HG03460 (cell line): ENCODE data around the gene CRADD.

Source experiments
- ATAC-seq: cut with Tn5 transposase; IDR thresholded peaks from one replicate; pipeline ENCODE4 v1.9.1; 2021; ENCODE audit not compliant: unreplicated experiment

The CRADD gene

DNA sequence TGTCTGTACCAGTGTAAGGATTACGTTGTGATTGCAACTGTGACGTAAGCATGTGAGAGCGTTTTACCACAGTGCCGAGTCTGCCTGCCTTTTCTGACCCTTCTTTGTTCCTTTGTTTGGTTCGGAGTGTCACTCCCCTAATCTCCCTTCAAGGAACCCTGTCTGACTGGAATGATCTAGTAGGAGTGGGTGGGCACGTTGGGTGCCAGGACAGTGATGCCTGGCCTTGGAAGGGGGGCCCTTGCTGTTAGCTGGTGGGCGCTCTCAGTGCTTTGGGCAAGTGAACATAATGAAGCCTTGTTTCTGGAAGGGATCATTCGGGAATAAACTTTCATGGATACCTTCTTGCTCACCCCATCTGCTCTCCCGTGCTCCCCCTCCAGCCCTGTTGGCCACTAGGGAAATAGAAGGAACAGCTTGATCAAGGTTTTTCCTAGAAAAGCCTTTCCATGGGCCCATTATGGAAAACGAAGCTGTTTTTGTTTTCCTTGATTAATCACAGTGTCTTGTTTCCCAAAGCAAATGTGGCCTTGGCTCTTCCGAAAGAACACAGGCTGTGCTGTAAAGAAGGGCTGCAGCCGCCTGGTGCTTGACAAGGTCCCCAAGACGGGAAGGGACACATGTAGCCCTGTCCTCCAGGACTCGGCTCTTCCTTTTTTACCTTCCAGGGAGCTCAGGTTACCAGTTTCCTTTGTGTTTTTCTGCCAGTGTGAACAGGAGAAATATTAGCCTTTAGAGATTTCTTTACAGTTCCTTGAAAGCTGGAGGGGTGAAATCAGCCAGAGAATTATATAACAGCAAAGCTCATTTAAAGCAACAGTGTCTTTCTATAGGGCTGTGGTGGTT lies 215.5 kb downstream of the CRADD start:
- no peak for ATAC-seq

DNA sequence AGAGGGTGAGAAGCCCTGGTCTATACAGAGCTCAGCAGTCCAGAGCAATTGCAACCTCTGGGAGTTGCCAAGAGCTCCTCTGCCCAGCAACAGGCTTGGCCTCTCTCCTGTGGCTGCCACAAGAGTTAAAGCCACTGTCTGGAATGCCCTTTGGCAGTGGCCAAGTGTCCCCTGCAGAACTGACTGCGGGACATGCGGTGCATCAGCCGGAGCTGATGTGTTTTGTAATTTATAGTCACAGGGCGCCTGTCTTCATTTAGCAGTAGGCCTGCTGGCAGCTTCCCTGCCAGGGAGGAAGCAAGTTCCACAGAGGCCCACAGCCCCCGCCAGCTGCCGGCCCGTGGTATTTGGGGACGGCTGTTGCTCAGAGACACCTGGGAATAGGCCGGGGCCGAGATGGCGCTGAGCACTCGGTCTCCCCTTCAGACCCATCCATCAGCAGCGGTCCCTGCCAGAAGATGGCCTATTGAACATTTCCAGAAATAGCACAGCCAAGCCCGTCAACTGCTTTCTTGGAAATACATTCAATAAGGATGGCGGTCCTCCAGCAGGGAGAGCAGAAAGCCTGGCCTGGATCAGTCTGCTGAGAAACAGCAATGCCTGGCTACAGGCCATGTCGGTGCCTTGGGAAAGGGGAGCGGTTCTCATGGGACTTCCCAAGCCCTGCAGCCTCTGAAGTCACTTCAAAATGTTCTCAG lies 217.4 kb downstream of the CRADD start:
- no peak for ATAC-seq

DNA sequence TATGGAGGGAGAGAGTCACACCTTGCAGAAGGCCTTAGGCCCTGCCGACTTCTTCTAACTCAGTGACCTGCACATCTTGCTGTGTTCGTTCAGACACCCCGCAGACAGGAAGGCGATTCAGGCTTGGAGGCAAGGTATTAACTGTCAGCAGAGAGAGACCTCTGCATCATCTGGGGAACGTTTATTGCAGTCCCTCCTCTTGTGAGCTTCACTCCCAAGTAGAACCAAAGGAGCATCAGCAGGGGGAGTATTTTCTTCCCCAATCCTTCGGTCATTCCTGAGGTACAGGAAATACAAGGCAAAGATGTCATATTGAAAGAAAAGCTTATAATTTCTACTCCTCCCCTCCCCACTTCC lies 217.9 kb downstream of the CRADD start:
- no peak for ATAC-seq

DNA sequence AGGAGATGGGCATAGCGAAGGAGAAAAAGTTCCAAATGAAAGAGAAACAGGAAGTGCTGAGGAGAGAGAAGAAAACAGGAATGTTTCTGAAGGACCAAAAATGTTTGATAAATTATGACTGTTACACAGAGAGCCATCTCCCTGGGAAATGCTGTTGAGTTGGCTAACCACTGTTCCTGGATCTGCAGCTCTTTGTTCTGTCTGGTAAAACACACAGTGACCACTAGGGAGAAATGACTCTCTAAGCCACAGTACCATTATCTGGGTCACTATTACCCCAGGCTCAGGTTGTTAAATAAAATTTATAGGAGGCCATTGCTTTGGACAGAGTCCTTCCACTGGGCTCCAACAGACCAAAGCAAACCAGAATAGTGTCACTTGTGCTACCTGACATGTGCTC lies 219.3 kb downstream of the CRADD start:
- no peak for ATAC-seq

DNA sequence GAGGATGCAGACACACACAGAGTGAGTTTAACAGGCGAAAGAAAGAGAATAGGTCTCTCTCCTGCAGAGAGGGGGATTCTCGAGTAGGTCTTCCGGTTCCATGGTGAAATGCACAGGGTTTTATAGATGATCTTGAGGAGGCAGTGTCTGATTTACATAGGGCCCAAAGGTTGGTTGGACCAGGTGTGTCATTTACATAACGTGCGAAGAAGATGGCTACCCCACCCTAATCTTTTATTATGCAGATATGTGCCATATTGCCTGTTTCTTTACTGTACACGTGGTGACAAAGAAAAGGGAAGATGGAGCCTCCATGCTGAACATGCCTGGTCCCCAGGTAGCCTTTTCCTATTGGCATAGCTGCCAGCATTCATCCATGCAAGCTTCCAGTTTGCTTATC lies 219.8 kb downstream of the CRADD start:
- ATAC-seq = no peak

DNA sequence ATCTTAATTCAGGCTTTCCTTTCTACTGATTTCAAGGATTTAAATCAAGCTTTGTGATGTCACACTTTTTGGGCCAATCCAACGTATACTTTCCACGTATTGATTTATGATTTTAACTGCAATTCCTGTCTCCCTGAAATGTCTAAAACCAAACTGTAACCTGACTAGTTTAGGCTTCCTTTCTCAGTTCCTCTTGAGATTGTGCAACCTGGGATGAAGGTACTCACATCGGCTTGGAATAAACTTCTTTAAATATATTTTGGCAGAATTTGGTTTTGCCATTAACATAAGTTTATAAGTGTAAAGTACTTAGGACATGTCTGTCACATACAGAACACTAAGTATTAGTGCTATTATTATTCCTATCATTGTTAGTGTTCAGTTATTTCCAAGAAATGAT lies 224.6 kb downstream of the CRADD start:
- no peak for ATAC-seq

DNA sequence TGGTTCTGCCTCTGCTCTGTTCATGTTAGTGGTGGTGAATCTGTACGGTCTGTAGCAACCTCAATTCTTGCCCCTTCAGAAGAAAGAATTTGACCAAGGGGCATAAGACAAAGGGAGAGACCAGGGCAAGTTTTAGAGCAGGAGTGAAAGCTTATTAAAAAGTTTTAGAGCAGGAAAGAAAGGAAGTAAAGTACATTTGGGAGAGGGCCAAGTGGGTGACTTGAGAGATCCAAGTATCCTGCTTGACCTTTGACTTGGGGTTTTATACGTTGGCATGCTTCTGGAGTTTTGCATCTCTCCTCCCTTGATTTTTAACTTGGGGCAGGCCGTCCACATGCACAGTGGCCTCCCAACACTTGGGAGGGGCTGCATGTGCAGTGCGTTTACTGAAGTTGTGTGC lies 225.0 kb downstream of the CRADD start:
- ATAC-seq = no peak

DNA sequence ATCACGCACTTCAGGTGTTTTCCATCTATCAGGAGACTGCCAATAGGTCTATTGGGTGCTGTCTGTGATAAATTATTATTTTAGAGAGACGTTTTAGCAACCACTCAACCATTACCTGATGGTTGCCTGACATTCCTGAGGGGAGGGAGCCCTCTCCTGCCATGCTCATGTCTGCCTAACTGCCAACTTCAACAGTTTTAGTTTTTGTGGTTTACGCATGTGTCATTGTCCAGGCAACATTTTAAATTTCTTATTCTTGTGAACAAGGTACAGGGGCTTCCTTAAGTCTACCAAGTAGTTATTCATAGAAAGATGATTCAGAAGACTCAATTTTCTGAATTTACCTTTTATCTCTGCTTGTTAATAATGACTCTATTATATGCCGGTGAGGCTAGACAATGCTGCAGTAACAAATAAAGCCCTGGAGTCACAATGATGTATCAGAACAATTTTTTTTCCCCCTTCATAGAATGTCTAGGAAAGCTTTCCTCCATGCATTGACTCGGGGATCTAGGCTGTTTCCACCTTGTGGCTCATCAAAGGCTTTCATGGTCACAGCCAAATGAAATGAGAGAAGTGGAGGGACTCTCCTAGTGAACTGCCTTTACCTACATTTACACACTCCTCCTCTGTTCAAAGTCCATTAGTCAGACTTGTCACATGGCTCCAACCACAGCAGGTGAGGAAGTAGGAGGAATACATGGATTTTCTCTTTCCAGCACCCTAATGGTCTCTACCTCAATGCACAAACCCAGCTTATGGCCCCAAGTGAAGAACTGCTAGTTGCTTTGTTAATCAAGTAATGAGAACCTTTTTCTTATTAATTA lies 225.8 kb downstream of the CRADD start:
- ATAC-seq = no peak

DNA sequence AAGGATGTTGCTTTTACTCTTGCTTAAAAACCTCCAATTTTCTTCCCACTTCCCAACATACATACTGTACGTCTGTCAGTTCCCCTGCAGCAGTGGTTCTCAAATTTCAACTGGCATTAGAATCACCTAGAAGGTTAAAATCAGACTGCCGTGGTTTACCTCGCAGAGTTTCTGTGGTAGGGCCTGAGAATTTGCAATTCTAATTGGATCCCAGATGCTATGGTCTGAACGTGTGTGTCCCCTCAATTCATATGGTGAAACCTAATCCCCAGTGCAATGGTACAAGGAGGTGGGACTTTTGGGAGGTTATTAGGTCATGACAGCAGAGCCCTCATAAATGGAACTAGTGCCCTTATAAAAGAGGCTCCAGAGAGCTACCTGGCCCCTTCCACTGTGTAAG lies 226.9 kb downstream of the CRADD start:
- no peak for ATAC-seq

DNA sequence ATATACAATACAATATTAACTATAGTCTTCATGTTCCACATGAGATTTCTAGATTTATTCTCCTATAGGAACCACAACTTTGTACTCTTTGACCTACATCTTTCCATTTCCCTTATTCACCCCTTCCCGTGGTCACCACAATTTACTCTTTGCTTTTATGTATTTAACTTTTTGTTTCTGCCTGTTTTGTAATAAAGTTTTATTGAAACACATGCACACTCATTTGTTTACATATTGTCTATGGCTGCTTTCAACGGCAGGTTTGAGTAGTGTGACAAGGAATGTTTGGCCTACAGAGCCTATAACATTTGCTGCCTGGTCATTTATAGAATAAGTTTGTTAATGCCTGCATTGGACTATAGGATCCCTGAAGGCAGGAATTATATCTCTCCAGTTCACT lies 231.1 kb downstream of the CRADD start:
- no peak for ATAC-seq

DNA sequence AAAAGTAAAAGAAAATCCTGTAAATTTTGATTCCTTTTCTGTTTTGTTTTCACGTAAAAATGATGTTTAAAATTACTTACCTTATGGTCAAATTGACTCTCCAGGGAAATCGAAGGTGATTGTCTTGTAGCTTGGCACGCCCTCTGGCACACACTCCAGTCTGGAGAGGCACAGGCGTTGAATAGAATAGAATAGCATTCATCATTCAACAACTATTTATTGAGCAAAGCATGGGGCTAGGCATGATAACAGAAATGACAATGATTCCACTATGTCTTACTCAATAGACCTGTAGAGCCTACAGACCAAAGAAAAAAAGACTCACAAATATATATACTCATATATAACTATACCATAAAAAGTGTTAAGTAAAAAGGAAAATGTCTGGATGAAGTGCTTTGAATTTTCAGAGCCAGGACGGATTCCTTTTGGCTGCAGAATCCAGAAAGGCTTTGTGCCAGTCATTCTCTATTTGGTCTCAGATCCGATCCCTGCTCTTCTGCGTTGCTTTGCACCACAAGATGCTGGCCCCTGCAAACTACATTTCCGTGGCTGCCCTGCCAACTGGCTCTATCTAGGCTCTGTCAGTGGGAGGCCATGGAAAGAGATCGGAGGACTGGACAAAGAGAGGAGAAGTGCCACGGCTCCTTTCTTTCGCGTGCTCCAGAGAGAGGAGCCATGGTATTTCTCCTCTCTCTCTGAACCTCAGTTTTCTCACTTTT lies 231.8 kb downstream of the CRADD start:
- ATAC-seq = no peak

DNA sequence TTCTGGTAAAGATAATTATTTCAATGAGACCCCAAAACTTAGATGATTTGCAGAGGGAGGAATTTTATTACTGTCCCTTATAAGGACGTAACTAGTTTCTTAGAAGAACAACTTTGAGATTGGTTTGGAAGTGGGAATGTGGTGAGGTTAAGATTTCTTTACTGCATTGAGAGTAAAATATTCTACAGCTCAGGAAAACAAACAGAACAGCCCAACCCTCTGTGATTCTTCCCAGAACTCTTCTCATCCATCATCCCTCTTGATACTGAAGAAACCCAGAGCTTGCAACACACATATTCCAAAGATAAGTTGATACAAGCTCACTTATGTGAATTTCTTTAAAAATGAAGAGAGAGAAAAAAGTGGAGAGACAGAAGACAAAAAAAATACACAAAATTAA lies 234.2 kb downstream of the CRADD start:
- ATAC-seq = no peak

DNA sequence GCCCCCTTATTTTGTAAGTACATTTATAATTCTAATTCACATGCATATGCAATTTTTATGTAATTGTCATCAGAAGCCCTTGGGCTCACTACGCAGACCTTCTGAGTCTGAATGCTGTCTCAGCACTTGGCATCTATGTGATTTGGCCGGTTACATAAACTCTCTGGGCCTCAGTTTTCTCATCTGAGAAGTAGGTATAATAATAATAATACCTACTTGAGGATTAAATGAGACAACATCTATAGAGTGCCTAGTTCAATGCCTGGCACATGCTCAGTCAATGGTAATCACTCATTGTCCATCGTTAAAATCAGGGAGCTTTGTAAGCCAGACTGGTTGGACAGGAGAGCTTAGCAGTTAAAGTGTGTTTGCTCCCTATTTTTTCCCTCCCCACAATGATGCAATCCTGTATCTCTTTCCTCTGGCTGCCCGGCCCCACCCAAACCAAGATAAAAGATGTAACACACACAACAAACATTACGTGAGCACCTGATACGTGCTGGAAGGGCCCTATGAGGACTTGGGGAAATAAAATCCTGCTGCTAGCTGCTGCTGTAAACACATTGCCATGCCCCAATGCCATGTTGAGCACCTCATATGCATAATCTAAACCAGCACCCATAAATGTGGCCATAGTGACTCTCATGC lies 235.0 kb downstream of the CRADD start:
- ATAC-seq = no peak

DNA sequence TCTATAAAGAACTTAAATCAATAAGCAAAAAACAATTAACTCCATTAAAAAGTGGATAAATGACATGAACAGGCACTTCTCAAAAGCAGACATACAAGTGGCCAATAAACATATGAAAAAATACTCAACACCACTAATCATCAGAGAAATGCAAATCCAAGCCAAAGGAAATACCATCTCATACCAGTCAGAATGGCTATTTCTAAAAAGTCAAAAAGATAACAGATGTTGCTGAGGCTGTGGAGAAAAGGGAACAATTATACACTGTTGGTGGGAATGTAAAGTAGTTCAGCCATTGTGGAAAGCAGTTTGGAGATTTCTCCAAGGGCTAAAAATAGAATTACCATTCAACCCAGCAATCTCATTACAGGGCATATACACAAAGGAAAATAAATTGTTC lies 236.7 kb downstream of the CRADD start:
- no peak for ATAC-seq

DNA sequence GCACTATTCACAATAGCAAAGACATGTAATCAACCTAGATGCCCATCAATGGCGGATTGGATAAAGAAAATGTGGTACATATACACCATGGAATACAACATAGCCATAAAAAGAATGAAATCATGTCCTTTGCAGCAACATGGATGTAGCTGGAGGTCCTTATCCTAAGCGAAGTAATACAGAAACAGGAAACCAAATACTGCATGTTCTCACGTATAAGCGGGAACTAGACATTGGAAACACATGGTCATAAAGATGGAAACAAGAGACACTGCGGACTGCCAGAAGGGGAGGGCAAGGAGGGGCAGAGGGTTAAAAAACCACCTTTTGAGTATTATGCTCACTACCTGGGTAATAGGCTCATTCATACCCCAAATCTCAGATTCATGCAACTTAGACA lies 237.1 kb downstream of the CRADD start:
- ATAC-seq = no peak

DNA sequence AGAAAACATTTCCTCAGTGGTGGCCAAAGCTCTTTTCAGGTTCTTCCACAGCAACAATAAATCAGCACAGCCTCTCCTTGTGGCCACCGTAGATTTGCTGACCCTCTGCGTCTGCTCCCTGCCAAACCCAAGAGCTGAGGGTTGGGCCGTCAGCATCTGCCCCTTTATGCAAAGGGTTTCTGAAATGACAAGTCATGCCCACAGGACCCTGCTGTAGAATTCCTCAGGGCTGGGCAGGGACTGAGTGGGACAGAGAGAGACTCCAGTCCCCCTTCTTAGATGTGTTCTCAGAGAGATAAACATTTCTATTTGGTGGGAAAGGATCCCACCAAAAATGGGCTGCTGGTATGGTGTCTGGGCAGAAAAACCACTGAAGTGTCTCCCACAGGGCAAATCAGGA lies 238.2 kb downstream of the CRADD start:
- ATAC-seq = no peak

DNA sequence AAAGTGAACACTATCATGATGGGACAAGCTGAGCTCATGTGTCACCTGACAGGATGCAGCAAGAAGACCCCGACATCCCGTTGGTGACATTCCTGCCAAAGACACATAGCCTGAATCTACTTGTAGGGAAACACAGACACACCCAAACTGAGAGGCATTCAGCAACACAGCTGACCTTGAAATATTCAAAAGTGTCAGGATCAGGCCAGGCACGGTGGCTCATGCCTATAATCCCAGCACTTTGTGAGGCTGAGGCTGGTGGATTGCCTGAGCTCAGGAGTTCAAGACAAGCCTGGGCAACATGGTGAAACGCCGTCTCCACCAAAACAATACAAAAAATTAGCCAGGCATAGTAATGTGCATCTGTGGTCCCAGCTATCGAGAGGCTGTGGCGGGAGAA lies 239.2 kb downstream of the CRADD start:
- ATAC-seq = no peak

DNA sequence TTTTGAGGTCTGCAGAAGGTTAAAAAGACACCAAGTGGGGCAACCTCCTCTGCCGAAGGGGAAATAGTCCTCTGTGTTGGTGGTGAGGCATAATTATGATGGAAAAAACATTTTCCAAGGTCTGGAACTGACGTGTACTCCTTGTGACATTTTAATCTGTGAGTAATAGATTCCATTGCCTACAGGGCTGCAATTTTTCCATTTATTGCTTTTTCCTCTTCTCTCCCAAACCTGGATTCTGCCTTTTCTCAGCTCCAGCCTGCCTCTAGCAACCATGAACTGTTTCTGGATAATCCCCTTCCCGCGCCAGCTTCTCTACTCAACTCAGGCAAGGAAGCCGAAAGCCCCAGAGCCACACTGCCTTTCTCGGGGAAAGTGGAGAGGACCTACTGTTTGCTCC lies 241.1 kb downstream of the CRADD start:
- ATAC-seq = no peak

DNA sequence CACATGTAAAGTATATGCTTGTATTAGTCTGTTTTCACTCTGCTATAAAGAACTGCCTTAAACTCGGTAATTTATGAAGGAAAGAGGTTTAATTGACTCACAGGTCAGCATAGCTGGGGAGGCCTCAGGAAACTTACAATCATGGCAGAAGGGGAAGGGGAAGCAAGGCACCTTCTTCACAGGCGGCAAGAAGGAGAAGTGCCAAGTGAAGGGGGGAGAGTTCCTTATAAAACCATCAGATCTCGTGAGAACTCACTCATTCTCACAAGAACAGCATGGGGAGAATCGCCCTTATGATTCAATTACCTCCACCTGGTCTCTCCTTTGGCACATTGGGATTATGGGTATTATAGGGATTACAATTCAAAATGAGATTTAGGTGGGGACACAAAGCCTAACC lies 241.7 kb downstream of the CRADD start:
- ATAC-seq = no peak

DNA sequence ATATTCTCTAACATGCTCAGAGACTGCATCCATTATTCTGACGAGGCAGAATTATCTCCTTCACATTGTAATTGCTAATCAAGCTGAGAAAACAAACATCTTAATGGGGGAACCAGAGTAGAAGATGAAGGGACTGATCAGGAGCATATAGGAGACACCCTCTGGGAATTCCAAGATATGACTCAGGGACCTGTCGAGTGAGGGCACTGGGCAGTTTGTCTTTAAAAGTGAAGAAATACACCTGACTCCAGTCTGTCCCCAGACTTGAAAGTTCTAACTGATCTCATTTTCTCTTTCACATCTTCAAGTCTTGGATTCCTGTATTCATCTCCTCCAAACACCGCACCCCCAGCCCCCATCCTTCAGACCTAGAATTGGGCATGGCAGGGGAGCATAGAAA lies 244.3 kb downstream of the CRADD start:
- no peak for ATAC-seq

DNA sequence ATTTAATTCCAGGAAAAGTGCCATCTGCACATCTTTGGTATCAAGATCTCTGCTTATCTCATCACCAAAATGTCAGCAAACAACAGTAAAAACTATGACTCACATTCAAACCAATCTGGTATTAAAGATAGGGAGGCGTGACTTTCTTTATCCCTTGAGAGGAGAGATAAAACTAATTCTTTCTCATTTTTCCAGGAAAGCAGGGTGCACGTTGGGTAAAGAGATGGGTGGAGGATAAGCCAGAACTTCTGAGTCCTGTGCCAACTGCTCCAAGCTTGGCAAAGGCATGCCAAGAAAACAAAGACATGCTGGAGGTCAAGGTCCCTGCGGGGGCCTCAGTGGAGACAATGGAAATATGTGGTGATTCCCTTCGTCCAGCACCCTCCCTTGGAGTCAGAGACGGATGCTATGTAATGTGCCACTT lies 245.4 kb downstream of the CRADD start:
- ATAC-seq = no peak
